HG02884 (cell line): ENCODE measurements around the gene ZNF664.

Experiments used
- ATAC-seq: cut with Tn5 transposase; IDR thresholded peaks from one replicate; pipeline ENCODE4 v1.9.1; 2021; ENCODE audit warnings: mild to moderate bottlenecking, moderate library complexity; ENCODE audit not compliant: unreplicated experiment

The ZNF664 gene

GRCh38 chr12:123987022-123987421 lies 14.0 kb downstream of the ZNF664 start:
- no peak for ATAC-seq

DNA sequence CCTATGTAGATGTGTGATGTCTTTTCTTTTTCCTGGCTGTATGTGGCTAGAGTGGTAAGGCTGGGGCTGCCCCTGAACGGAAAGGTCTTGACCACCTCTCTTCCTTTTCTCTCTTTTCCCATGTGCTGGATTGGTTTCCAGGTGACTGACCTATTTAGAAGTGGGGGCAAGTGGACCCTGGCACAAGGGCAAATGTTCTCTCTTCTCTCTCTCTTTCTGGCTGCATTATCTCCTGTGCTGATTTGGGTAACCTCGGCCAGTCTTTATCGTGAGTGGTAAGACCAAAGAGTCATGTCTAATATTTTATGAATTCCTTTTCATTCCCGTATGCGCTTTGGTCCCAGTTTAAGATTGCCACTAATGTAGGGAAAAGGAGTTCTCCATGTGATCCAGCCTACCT lies 16.2 kb downstream of the ZNF664 start:
- no peak for ATAC-seq

GRCh38 chr12:123989753-123990152 lies 16.7 kb downstream of the ZNF664 start:
- ATAC-seq = no peak

DNA sequence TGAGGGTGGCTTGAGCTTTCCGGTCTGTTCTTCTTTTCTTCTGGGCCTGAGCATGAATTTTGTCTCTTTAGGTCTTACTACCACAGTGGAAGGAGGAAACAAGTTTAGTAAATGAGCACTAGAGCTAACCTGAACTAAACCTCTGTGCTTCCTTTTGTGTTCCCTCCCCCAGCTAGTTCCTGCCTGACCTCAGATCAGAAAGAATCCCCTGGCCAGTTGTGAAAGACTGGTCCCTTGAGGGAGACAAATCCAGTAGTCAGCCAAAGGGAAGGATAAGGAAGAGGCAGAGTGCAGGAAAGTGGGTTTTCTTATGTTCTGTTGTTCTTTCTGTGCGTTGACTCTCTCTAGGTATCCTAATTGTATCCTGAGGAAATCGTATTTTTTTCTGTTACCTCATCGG lies 17.5 kb downstream of the ZNF664 start:
- ATAC-seq = no peak

DNA sequence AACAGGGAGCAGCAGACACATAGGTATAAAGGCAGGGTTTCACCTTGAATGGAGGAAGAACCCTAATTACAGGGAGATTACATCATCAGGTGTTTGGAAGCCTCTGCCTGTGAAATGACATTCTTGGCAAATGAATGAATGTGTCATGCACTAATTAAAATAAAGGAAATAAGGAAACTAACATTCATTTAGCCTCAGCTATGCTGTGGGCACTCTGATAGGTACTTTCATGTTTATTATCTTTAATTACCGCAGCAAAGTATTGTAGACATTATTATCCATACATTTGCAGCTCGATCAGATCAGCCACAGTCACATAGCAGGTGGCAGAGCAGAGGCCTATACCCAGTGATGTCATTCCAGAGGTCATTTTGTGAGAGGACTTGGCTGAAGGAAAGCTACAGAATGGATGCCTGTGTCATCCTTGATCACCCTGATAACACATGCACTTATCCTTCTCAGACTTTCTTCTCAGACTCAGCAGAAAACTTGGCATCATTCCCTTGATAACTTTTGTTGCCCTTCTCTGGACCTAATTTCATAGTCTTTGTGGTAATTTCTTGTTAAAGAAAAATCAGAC lies 18.4 kb downstream of the ZNF664 start:
- ATAC-seq = no peak

DNA sequence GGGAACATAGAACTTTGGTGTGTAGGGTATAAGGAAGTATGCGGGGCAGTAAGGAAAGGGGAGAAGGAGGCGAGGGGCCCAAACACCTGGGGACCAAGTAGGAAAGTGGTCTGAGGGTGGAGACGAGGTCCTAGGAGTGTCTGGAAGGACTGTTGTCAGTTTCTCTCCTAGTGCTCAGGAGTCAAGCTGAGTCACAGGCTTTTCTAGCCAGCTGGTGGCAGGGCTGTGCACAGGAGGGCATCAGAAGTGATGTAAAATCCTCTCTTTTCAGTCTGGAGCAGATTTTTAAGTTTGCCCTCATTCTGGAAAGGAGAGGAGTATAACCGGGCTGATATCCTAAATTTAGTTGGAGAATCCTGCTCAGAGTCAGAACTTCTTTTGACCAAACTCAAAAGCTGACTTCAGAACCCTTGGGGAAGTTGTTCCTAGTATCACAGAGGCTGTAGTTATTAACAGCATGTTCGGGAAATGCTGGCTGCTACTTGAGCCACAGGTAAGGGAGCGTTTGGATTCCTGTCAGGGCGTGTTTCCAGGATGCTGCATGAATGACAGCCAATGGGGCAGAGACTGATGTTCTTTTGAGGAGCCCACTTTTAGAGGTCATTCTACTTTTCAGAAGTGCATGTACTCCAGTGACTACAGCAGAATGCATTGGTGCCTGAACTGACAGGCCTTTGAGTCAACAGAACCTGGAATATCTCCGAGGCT lies 19.3 kb downstream of the ZNF664 start:
- no peak for ATAC-seq

DNA sequence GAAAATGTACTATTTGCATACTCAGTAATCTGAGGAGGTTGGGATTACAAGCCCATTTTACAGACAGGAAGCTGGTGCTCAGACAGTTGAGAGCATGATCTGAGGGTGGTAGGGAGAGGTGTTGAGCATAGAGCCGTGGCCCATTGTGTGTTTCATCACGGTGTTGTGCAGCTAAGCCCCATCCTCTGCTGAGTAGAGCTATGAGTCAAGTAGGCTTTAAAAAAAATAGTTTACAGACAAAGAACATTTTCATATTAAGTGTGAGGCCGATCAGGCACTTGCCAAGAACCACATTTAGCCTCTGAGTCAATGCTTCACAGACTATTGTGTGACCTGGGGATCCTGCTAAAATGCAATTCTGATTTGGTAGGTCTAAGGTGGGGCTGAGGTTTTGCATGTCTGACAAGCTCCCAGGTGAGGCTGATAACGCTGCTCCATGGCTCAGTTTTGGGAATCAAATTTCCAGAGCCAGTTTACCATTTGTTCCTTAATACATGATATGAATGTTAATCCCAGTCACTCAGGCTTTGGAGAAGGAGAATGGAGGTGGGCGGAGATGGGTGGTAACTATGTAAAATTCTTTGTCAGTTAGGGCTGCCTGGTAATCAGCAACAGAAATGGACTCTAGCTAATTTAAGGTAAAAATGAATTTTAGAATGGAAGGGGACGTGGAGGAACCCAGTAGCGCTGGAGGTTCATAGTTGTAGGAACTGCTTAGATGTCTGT lies 22.2 kb downstream of the ZNF664 start:
- ATAC-seq = no peak

GRCh38 chr12:123996581-123996980 lies 23.6 kb downstream of the ZNF664 start:
- no peak for ATAC-seq

DNA sequence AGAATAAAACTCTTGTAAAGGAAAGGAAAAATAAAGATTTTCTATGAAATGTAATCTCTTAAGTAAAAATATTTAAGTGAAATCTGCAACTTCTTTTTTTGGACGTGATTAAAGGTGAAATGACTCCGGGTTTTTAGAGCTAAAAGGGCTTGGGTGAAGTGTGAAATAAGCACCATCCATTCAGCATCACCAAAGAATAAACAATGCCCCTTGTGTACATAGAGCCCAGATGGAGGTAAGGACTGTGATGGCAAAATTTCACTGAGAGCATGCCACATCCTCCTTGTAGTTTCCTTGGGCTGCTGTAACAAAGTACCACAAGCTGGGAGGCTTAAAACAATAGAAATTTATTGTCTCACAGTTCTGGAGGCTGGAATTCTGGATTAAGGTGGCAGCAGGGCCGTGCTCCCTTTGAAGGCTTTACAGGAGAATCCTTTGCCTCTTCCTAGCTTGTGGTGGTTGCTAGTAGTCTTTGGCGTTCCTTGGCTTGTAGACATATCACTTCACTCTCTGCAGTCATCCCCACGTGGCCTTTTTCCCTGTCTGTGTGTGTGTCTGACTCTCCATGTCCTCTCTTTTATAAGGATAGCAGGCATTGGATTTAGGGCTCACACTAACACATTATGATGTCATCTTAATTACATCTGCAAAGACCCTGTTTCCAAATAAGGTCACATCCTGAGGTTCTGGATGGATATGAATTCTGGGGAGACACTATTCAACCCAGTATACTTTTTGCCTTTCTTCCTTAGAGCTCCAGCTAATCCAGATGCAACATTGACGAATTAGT lies 24.2 kb downstream of the ZNF664 start:
- ATAC-seq = no peak

DNA sequence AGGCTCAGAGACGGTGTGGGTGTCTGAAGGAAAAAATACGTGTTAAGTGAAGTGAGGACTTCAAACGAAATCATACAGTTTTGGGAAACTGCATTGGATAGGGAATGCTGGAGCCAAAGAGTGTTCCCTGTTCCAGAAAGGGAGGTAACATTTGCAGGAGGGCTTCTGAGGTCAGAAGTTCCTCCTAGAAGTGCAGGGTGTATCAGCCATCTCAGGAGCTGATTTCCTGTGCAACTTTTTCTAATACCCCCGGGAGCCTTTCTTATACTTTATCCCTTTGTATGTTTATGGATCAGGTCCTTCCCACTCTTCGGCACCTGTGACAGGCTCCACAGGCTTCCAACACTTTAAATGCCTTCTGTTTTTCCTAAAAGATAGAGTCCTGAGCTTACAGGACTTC lies 24.9 kb downstream of the ZNF664 start:
- ATAC-seq = no peak

DNA sequence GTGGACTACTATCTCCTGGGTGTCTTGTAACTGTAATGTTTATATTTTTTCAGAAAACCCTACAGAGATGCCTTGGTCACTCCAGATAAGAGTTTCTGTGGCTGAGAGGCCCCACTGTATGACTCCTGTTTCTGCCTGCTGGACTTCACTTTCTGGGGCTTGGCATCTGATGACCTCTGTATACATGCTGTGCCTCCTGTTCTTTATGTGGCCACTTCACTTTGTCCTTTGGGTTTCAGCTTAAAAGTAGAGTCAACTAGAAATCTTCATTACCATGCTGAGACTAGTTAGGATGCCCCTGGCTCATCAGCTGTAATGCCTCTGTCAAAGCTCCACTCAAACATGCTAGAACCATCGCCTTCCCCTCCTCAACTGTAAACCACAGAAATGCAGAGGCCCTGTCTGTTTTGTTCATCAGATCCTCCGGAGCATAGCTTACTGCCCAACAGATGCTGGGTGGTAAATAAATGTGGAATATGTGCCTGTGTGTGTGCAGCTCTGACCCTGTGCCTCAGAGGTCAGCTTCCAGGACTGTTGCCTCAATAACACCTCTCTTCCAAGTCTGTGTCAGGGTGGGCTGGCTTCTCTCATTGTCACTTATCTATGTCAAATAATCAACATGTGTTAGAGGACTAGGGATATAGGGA lies 25.5 kb downstream of the ZNF664 start:
- ATAC-seq = no peak

- ATAC-seq = no peak
These were observed 26.0 kb downstream of the ZNF664 start for GRCh38 chr12:123998991-123999359.

- no peak for ATAC-seq
These were observed 27.1 kb downstream of the ZNF664 start for GRCh38 chr12:124000111-124000510.

GRCh38 chr12:124001343-124001742 lies 28.3 kb downstream of the ZNF664 start:
- no peak for ATAC-seq

GRCh38 chr12:124002021-124002644 lies 29.1 kb downstream of the ZNF664 start:
- ATAC-seq = no peak

- ATAC-seq = no peak
These were observed 29.6 kb downstream of the ZNF664 start for GRCh38 chr12:124002654-124003053.

DNA sequence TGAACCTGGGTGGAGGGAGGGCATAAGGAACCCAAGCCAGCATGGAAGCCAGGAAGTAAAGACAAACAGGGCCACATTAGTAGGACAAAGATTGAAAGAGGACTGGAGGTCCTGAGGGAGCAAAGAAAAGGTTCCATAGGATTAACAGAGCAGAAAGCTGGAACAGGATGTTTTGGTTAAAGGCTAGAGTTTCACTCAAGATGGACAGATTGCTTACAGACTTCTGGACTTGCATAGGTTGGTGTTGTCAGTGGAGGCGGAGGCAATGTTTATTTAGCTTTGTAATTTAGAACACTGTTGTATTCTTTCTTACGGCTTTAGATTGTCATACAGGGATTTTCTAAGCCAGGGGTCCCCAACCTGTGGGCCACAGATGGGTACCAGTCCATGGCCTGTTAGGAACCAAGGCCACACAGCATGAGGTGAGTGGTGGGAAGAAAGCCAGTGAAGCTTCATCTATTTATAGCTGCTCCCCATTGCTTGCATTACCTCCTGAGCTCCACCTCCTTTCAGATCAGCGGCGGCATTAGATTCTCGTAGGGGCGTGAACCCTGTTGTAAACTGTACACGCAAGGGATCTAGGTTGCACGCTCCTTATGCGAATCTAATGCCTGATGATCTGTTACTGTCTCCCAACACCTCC lies 31.3 kb downstream of the ZNF664 start:
- no peak for ATAC-seq

- no peak for ATAC-seq
These were observed 33.2 kb downstream of the ZNF664 start for GRCh38 chr12:124006085-124006845.
